Testis (tissue), 3 donors: ENCODE measurements around the gene RABAC1. TPM values are rescaled to one million over a fixed set of nuclear protein-coding genes. Genes with fewer than 3 reads are reported as not detected.

Source experiments
- DNase-seq: peaks from one replicate; pipeline ENCODE4 v3.0.0-alpha.2; 2019
- H3K27ac ChIP-seq, 2 donors: fragments of 200-600 bp; sonication (generic); one replicate each; pipeline ENCODE4 v1.5.1; 2019
- H3K27me3 ChIP-seq: fragments of 200-600 bp; sonication (generic); one replicate; pipeline ENCODE4 v1.5.1; 2019
- H3K36me3 ChIP-seq: fragments of 200-600 bp; sonication (generic); one replicate; pipeline ENCODE4 v1.5.1; 2017; ENCODE audit warnings: low read depth; ENCODE audit errors: missing control alignments
- H3K4me1 ChIP-seq: fragments of 200-600 bp; sonication (generic); one replicate; pipeline ENCODE4 v1.5.1; 2019
- H3K4me3 ChIP-seq, 2 donors: fragments of 200-600 bp; sonication (generic); one replicate each; pipeline ENCODE4 v1.5.1; 2017 to 2019
- H3K9me3 ChIP-seq: fragments of 200-600 bp; sonication (generic); one replicate; pipeline ENCODE4 v1.5.1; 2017
- CTCF ChIP-seq, 3 experiments: fragments of 450-650 bp in 2 of 3; fragments of 200-600 bp in 1 of 3; sonication (generic) in 1 of 3; IDR thresholded peaks; one replicate each; pipeline ENCODE4 v1.5.1; 2016 to 2019; ENCODE audit warnings: antibody characterized with exemption in 3 of 3, mild to moderate bottlenecking in 2 of 3, moderate library complexity in 1 of 3
- POLR2A ChIP-seq: fragments of 450-650 bp; IDR thresholded peaks from one replicate; pipeline ENCODE4 v1.6.1; 2017; ENCODE audit warnings: antibody characterized with exemption, mild to moderate bottlenecking, moderate library complexity
- WGBS, 2 donors: methylation state at CpG; one replicate each; pipeline ENCODE4 v1.1.5; 2018; 5-methylcytosine and 5-hydroxymethylcytosine counted together
- intact Hi-C: fragments of 100-400 bp; cut with DNase I; formaldehyde crosslinking; loops from one replicate; pipeline ENCODE4 v1.15.1; 2023; ENCODE audit warnings: low total_unique reads
- polyA plus RNA-seq: library from polyadenylated mRNA; stranded (reverse); fragments of 350-450 nt; fragmentation: Illumina TruSeq; extraction: RNeasy Lipid Tissue Mini Kit (QIAGEN cat#74804); gene quantifications from one replicate; pipeline ENCODE4 v1.2.3, GENCODE V29; 2014; ENCODE audit warnings: low read depth, low replicate concordance; ENCODE audit not compliant: insufficient read depth
- total RNA-seq, 2 donors: library from RNA; depleted of rRNA; stranded (reverse); fragments of >200 nt; gene quantifications; one replicate each; pipeline ENCODE4 v1.2.3, GENCODE V29; 2016

RABAC1 gene
- total and polyA plus RNA-seq, 3 donors from 2014 or later: 143 to 196 (median 182) TPM

- no peak overlapping the region for H3K4me3 ChIP-seq
- DNase-seq: no peak
- no peaks in the 10 kb centered on the region for H3K27me3 ChIP-seq
- no peaks in the 10 kb centered on the region for H3K36me3 ChIP-seq
- WGBS, 2 donors: 43 to 48% methylated on average over 22 of the region's 22 CpGs
- intact Hi-C loops: no loop called here
- H3K27ac ChIP-seq: no peak overlapping the region
- H3K4me1 ChIP-seq: no peaks in the 10 kb centered on the region
- TF ChIP-seq CTCF (IDR thresholded peaks at IDR 0.05) (no peak), POLR2A (no peak)
- no peaks in the 10 kb centered on the region for H3K9me3 ChIP-seq
Measured at GRCh38 chr19:41921577-41922576, 37.2 kb downstream of the RABAC1 start.

GRCh38 chr19:41920882-41921576 lies 38.1 kb downstream of the RABAC1 start:
- WGBS, 2 donors: 34 to 37% methylated on average over 22 to 26 of the region's 26 CpGs
- H3K27me3 ChIP-seq: no peaks in the 10 kb centered on the region
- H3K4me1 ChIP-seq: no peaks in the 10 kb centered on the region
- no peak for DNase-seq
- no peaks in the 10 kb centered on the region for H3K9me3 ChIP-seq
- H3K36me3 ChIP-seq: no peaks in the 10 kb centered on the region
- no peak overlapping the region for H3K4me3 ChIP-seq
- intact Hi-C loops: no loop called here
- TF ChIP-seq CTCF (IDR thresholded peaks at IDR 0.05) (no peak), POLR2A (no peak)
- no peak overlapping the region for H3K27ac ChIP-seq

GRCh38 chr19:41919948-41920712 lies 39.0 kb downstream of the RABAC1 start:
- Histone ChIP-seq H3K9me3 (no peaks in the 10 kb centered on the region), H3K4me3 (no peak overlapping the region), H3K27me3 (no peaks in the 10 kb centered on the region), H3K36me3 (no peaks in the 10 kb centered on the region), H3K27ac (no peak overlapping the region), H3K4me1 (peaks cover 2% of the 10 kb centered on the region)
- intact Hi-C loops: no loop called here
- 90 to 92% methylated on average over 29 to 33 of the region's 33 CpGs for WGBS, 2 donors
- TF ChIP-seq POLR2A (no peak), CTCF (IDR thresholded peaks at IDR 0.05) (no peak)
- DNase-seq: no peak

GRCh38 chr19:41918653-41919244 lies 40.4 kb downstream of the RABAC1 start:
- Histone ChIP-seq H3K27me3 (no peaks in the 10 kb centered on the region), H3K9me3 (no peaks in the 10 kb centered on the region), H3K4me1 (peaks cover 3% of the 10 kb centered on the region), H3K36me3 (no peaks in the 10 kb centered on the region), H3K4me3 (no peak overlapping the region), H3K27ac (no peak overlapping the region)
- intact Hi-C loops: no loop called here
- TF ChIP-seq POLR2A: no peak
- no peak for TF ChIP-seq CTCF (IDR thresholded peaks at IDR 0.05)
- WGBS, 2 donors: 89 to 92% methylated on average over 5 of the region's 5 CpGs
- DNase-seq: no peak
